Measurements from ENCODE around the gene AHCYL1. TPM values are rescaled to one million over a fixed set of nuclear protein-coding genes. Genes with fewer than 3 reads are reported as not detected.

Gene AHCYL1
- total and polyA plus RNA-seq, 10 donors, result 16.2 to 65.3 (median 50.0) TPM

DNA sequence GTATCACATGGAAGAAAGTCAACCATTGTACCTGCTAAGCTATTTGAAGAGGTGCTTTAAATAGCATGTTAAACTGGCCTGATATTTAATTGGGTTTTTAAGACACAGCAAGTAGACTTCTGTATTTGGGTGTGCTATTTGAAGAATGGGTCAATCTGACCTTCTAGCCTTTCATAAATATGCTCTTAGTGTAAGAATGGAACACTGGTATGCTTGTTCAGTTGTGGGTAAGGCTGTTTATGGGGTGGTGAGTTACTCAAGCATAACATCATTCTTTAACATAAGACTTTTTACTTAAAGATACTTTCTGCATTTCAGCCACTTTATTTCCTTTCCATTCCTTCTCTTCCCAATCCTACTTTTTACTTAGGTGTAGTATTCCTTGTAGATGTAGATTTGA is 21.4 kb downstream of the AHCYL1 start:
- TF ChIP-seq POLR2A (IDR thresholded peaks at IDR 0.05) (no peak), POLR2AphosphoS5 (IDR thresholded peaks at IDR 0.05) (no peak)
- TF ChIP-seq, protein P1, sequence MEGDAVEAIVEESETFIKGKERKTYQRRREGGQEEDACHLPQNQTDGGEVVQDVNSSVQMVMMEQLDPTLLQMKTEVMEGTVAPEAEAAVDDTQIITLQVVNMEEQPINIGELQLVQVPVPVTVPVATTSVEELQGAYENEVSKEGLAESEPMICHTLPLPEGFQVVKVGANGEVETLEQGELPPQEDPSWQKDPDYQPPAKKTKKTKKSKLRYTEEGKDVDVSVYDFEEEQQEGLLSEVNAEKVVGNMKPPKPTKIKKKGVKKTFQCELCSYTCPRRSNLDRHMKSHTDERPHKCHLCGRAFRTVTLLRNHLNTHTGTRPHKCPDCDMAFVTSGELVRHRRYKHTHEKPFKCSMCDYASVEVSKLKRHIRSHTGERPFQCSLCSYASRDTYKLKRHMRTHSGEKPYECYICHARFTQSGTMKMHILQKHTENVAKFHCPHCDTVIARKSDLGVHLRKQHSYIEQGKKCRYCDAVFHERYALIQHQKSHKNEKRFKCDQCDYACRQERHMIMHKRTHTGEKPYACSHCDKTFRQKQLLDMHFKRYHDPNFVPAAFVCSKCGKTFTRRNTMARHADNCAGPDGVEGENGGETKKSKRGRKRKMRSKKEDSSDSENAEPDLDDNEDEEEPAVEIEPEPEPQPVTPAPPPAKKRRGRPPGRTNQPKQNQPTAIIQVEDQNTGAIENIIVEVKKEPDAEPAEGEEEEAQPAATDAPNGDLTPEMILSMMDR (IDR thresholded peaks at IDR 0.05 in 8 of 11, conservative IDR thresholded peaks at IDR 0.05 in 3 of 11), result no peak
- Histone ChIP-seq H3K36me3 (peaks cover 0 to 29% (median 16%) of the 10 kb centered on the region in 6 donors), H3K9me3 (no peaks in the 10 kb centered on the region), H3K4me1 (peaks cover 7 to 47% (median 25%) of the 10 kb centered on the region in 6 donors), H3K27ac (no peak overlapping the region), H3K4me3 (no peak overlapping the region), H3K27me3 (replicated peaks in 1 of 7) (no peaks in the 10 kb centered on the region)
- intact Hi-C loops (cut with DNase I; ENCODE audit: low total_unique reads), result no loop called here
- no peak for DNase-seq

DNA sequence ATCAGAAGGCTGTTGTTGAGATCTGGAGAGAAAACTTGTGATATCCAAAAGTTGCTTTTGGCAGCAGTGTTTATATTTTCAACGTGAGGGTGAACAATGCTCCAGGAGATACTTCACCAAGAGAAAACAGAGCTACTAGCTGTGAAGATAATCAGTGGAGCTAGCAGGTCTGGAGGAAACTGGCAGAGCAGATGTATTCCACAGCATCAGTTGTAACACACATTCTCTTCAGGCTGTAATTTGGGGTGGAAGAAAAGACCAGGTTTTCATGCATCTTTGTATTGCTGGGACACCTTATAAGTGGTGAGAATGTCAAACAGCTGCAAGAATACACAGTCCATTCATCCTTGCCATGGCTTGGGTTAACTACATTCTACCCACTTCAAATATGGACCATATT is 22.0 kb downstream of the AHCYL1 start:
- TF ChIP-seq POLR2AphosphoS5 (IDR thresholded peaks at IDR 0.05) (no peak), POLR2A (IDR thresholded peaks at IDR 0.05) (no peak)
- TF ChIP-seq, protein P1 (IDR thresholded peaks at IDR 0.05 in 8 of 11, conservative IDR thresholded peaks at IDR 0.05 in 3 of 11), result no peak
- intact Hi-C loops (cut with DNase I; ENCODE audit: low total_unique reads), result no loop called here
- no peak for DNase-seq

DNA sequence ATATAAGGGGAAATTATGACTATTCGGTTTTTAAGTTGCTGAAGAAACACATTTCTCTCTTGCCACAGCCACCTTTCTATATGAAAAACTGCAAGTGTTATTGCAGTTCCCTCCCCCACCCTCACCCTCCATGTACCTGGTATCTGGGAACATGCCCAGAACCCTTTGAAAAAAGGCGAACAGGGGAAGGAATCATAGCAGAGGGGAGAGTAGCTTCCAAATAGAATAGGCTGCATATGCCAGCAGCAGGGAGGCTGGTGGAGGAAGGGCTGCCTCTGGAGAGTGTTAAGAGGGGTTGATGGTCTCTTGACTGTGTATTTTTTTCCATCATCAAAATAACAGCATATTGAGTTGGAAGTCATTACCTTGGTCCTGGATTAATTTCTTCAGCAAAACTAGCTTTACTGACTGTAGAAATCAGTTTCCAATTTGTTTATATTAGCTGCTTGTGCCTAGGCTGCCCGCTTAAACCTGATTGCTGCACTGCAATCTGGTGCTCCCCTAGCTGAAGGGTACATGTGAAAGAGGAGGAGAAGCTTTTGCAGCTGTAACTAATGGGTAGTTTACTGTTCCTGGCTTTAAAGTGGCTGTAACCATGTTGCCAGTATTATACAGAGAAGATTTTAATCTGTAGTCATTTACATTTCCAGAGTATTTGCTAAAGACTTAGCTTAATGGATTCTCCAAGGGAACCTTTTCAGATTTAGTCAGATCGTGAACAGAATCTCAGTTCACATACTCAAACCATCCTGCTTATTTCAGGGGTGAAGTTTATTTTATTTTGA is 22.7 kb downstream of the AHCYL1 start:
- H3K9me3 ChIP-seq, result no peaks in the 10 kb centered on the region
- intact Hi-C loops (cut with DNase I; ENCODE audit: low total_unique reads), result no loop called here
- no peak overlapping the region for H3K4me3 ChIP-seq
- DNase-seq, result no peak
- TF ChIP-seq POLR2AphosphoS5 (IDR thresholded peaks at IDR 0.05) (no peak), POLR2A (IDR thresholded peaks at IDR 0.05) (no peak)
- TF ChIP-seq, protein P1 (IDR thresholded peaks at IDR 0.05 in 8 of 11, conservative IDR thresholded peaks at IDR 0.05 in 3 of 11), result no peak
- no peaks in the 10 kb centered on the region for H3K27me3 ChIP-seq (replicated peaks in 1 of 7)
- peaks cover 0 to 42% (median 25%) of the 10 kb centered on the region in 6 donors for H3K36me3 ChIP-seq
- WGBS, 5 donors, result 87 to 93% (median 91%) methylated on average over 4 of the region's 4 CpGs
- H3K4me1 ChIP-seq, result peaks cover 7 to 60% (median 35%) of the 10 kb centered on the region in 6 donors
- H3K27ac ChIP-seq, result no peak overlapping the region

More for the DNA sequence above, 22.0 kb downstream of the AHCYL1 start:
- WGBS, 5 donors, result 42 to 81% (median 72%) methylated on average over 1 of the region's 1 CpG
- Histone ChIP-seq H3K9me3 (no peaks in the 10 kb centered on the region), H3K4me1 (peaks cover 7 to 53% (median 29%) of the 10 kb centered on the region in 6 donors), H3K4me3 (no peak overlapping the region), H3K36me3 (peaks cover 0 to 34% (median 21%) of the 10 kb centered on the region in 6 donors), H3K27ac (no peak overlapping the region), H3K27me3 (replicated peaks in 1 of 7) (no peaks in the 10 kb centered on the region)

DNA sequence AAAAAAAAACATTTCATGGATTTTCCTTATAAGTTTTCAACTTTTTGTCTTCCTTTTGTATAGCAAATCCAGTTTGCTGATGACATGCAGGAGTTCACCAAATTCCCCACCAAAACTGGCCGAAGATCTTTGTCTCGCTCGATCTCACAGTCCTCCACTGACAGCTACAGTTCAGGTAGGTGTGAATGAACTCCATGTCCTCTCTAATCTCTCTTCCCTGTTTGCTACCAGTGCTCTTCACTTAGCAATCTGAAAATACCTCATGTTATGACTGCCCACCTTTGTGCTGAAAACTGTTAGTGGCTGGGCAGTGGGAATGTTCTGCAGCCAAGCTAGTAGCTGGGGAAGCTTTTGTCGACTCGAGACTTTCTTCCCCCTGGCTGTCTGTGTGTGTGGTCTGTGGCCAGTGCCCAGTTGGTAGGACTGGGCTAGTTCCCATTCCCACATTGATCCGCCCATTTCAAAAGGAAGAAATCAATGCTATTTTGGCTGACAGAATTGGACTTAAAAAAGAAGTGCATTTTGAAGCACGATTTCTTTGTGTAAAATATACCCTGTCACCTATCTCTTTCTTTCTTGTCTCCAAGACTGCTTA is 24.5 kb downstream of the AHCYL1 start:
- Histone ChIP-seq H3K9me3 (no peaks in the 10 kb centered on the region), H3K36me3 (peaks cover 0 to 60% (median 35%) of the 10 kb centered on the region in 6 donors), H3K4me3 (no peak overlapping the region), H3K27ac (no peak overlapping the region), H3K27me3 (replicated peaks in 1 of 7) (no peaks in the 10 kb centered on the region), H3K4me1 (peaks cover 4 to 51% (median 28%) of the 10 kb centered on the region in 6 donors)
- TF ChIP-seq POLR2AphosphoS5 (IDR thresholded peaks at IDR 0.05) (no peak), POLR2A (IDR thresholded peaks at IDR 0.05) (no peak)
- TF ChIP-seq, protein P1 (IDR thresholded peaks at IDR 0.05 in 8 of 11, conservative IDR thresholded peaks at IDR 0.05 in 3 of 11), result no peak
- intact Hi-C loops (cut with DNase I; ENCODE audit: low total_unique reads), result no loop called here
- DNase-seq, result no peak
- WGBS, 5 donors, result 94 to 95% (median 95%) methylated on average over 7 of the region's 7 CpGs
